ENCODE measurements around the gene TMEM150C. TPM values are rescaled to one million over a fixed set of nuclear protein-coding genes. Genes with fewer than 3 reads are reported as not detected.

The TMEM150C gene
- total and polyA plus RNA-seq, 2 of the 4 experiments (the other 2 are of a cell fraction), result 0.10 to 0.36 TPM

- TF ChIP-seq RCOR1 (IDR thresholded peaks at IDR 0.05; ENCODE audit: insufficient replicate concordance, low read length), result no peak
- Histone ChIP-seq H2BK5ac (ENCODE audit: low read depth, low read length, poor library complexity, severe bottlenecking) (no peak overlapping the region), H2AK9ac (replicated peaks; ENCODE audit: low read depth, low read length, poor library complexity) (no peak overlapping the region), H3K4ac (ENCODE audit: low read depth, low read length) (no peak overlapping the region), H4K20me1 (ENCODE audit: insufficient read depth, low read length) (no peaks in the 10 kb centered on the region), H4K5ac (ENCODE audit: low read depth, low read length) (no peak overlapping the region), H2BK15ac (ENCODE audit: low read depth, low read length) (no peak overlapping the region), H4K91ac (ENCODE audit: insufficient read depth, low read depth, low read length) (no peak overlapping the region), H2AK5ac (ENCODE audit: low read depth, low read length) (no peak overlapping the region), H3K23ac (ENCODE audit: low read depth, low read length) (no peak overlapping the region), H3K4me3 (ENCODE audit: insufficient read depth, low read depth, low read length) (no peak overlapping the region), H3K27ac (ENCODE audit: insufficient read depth, low read length) (no peak overlapping the region), H3K9ac (ENCODE audit: low read depth, low read length) (no peak overlapping the region), H3K27me3 (ENCODE audit: control insufficient read depth, insufficient read depth, low read length) (peaks cover 37% of the 10 kb centered on the region), H2AFZ (replicated peaks; ENCODE audit: low read length, poor library complexity) (no peak overlapping the region), H3K9me1 (ENCODE audit: insufficient read depth, low read length) (no peaks in the 10 kb centered on the region), H4K8ac (ENCODE audit: low read depth in 2 of 2, low read length in 2 of 2) (no peak overlapping the region), H3K79me1 (ENCODE audit: low read depth in 1 of 2, low read length in 2 of 2) (no peaks in the 10 kb centered on the region), H2BK20ac (ENCODE audit: low read depth, low read length) (no peak overlapping the region), H3K14ac (replicated peaks; ENCODE audit: low read depth, low read length) (no peak overlapping the region), H3K56ac (ENCODE audit: extremely low read depth, insufficient read depth, low read length) (no peak overlapping the region), H3K9me3 (ENCODE audit: control insufficient read depth, insufficient read depth, low read length) (no peaks in the 10 kb centered on the region), H2BK120ac (ENCODE audit: low read depth, low read length) (no peak overlapping the region), H3K4me2 (ENCODE audit: low read depth, low read length) (no peak overlapping the region), H3K4me1 (ENCODE audit: control insufficient read depth, insufficient read depth, low read length) (no peaks in the 10 kb centered on the region), H3K18ac (ENCODE audit: low read depth, low read length) (no peak overlapping the region), H3K36me3 (ENCODE audit: control insufficient read depth, insufficient read depth, low read length) (no peaks in the 10 kb centered on the region)
- dilution Hi-C loops (cut with HindIII; ENCODE audit: low sequenced_read_pairs, unreplicated experiment) (no loop called here), in situ Hi-C loops (cut with MboI; ENCODE audit: low sequenced_read_pairs) (no loop called here), intact Hi-C loops (cut with micrococcal nuclease) (no loop called here)
- ChIA-PET POLR2A (ENCODE audit: unreplicated experiment) (no interaction called here), CTCF (no interaction called here)
- ATAC-seq (ENCODE audit: low read depth) (no peak), DNase-seq (no peak)
- no TSS peak for BruUV-seq (replicated peaks)
- no CpG with 5 or more reads among the region's 3 CpGs for WGBS, 2 experiments (ENCODE audit: extremely low coverage in 2 of 2, insufficient read length in 1 of 2)
Observed at GRCh38 chr4:82592639-82593038, 30.9 kb upstream of the TMEM150C start.
